GM11168 (cell line): ENCODE measurements around the gene EFCAB6.

Experiments used
- in situ Hi-C: fragments of 300-500 bp; cut with MboI; formaldehyde crosslinking; loops from one replicate; pipeline ENCODE4 v1.12.0; 2022; ENCODE audit warnings: low sequenced_read_pairs; ENCODE audit not compliant: unreplicated experiment

EFCAB6 gene

GRCh38 chr22:43750751-43751150, 61.4 kb downstream of the EFCAB6 start:
- in situ Hi-C loops = no loop called here

- in situ Hi-C loops = no loop called here
Observed at GRCh38 chr22:43749473-43749872, 62.6 kb downstream of the EFCAB6 start.

- in situ Hi-C loops = no loop called here
Observed at GRCh38 chr22:43747877-43748276, 64.2 kb downstream of the EFCAB6 start.

- in situ Hi-C loops = no loop called here
Observed at GRCh38 chr22:43747058-43747457, 65.0 kb downstream of the EFCAB6 start.

GRCh38 chr22:43745783-43746356, 66.2 kb downstream of the EFCAB6 start:
- in situ Hi-C loops = no loop called here

DNA sequence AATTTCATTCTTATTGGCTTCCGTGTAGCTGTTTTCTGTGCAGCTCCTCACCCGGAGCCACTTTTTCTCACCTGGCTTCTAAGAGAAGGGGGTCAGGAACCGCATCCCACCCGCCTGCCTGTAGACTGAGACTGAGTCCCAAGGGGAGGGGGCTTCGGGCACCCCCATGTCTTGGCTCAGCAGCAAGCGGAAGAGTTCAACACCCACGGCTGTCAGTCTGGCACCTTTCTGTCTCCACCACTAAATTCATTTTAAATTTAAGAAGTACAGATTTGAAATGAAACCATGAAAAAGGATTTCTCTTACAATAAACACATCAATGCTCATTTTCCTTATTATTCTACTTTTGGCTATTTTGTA, 66.7 kb downstream of the EFCAB6 start:
- in situ Hi-C loops = no loop called here

- in situ Hi-C loops = no loop called here
Observed at GRCh38 chr22:43744700-43745410, 67.2 kb downstream of the EFCAB6 start.

DNA sequence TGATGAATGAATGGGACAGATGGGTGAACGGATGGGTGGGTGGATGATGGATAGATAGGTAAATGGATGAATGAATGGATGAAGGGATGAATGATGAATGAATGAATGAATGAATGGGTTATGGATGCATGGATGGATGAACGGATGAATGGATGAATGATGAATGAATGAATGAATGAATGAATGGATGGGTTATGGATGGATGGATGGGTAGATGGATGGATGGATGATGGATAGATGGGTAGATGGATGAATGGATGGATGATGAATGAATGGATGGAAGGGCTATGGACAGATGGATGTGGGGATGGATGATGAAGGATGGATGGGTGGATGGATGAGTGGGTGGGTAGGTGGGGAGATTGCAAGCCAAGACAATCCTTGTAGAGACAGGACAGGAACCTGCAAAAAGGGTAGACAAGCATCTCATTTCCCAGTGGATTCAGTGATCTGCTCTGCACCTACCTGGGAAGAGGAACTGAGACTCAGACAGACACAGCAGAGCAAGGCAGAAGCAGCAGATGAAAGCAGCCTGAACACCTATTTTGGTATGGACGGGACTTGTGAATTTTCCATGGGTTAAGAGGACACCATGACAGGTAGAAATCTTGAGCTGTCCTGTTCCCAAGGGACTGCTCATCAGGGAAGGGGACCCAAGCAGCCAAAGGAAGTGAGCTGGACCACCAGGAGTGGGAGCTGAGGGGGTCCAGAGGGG, 68.0 kb downstream of the EFCAB6 start:
- in situ Hi-C loops = no loop called here

- in situ Hi-C loops = no loop called here
Observed at GRCh38 chr22:43743131-43743530, 69.0 kb downstream of the EFCAB6 start.

DNA sequence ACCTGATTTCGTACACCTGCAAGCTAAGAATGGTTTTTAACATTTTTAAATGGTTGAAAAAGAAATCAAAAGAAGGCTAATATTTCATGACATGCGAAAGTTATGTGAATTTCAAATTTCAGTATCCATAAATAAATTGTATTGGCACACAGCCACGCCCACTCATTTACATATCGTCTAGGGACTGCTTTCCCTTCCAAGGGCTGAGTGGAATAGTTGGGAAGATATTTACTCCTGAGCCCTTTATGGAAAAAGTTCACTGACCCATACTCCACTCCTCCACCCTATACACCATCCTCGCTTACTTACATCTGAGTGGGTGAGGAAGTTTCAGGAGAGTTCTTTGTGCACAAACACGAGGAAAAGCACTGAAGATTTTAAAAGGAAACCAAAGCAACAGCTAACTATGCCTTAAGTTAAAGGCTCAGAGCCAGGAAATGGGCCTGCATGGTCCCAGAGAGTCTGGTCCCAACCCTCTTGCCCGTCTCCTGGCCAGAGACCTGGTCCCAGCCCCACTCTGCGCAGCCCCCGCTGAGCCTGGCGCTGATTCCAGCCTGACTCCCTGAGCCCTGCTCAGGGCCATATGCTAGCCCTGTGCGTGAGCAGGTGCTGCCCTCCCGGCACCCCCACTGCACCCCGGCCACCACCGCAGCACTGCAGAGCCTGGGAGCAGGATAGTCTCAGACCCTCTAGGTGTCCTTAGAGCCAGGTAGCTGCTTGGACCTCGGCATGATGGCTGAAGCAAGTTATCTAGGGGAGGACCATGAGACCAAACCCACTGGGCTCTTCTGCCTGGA, 69.8 kb downstream of the EFCAB6 start:
- in situ Hi-C loops = no loop called here

GRCh38 chr22:43740587-43741270, 71.4 kb downstream of the EFCAB6 start:
- in situ Hi-C loops = no loop called here

- in situ Hi-C loops = no loop called here
Observed at GRCh38 chr22:43739851-43740379, 72.2 kb downstream of the EFCAB6 start.

- in situ Hi-C loops = no loop called here
Observed at GRCh38 chr22:43737150-43737828, 74.8 kb downstream of the EFCAB6 start.

DNA sequence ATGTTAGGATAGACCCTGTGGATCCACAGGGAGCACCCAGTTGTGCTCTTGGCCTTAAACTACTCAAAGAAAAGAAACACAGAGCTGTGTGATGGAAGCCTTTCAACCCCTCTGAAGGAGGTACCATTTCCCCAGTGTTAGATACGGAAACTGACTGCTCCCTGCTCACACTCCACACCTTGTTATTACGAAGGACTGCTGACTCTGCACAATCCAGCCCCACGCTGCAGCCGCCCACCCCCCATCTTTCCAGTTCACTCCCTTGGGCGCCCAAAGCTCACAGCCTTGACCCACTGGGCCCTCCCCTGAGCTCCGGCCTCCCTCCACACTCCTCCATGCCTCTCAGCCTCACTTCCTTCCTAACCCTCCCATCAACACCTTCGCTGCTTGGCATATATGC, 75.5 kb downstream of the EFCAB6 start:
- in situ Hi-C loops = no loop called here

DNA sequence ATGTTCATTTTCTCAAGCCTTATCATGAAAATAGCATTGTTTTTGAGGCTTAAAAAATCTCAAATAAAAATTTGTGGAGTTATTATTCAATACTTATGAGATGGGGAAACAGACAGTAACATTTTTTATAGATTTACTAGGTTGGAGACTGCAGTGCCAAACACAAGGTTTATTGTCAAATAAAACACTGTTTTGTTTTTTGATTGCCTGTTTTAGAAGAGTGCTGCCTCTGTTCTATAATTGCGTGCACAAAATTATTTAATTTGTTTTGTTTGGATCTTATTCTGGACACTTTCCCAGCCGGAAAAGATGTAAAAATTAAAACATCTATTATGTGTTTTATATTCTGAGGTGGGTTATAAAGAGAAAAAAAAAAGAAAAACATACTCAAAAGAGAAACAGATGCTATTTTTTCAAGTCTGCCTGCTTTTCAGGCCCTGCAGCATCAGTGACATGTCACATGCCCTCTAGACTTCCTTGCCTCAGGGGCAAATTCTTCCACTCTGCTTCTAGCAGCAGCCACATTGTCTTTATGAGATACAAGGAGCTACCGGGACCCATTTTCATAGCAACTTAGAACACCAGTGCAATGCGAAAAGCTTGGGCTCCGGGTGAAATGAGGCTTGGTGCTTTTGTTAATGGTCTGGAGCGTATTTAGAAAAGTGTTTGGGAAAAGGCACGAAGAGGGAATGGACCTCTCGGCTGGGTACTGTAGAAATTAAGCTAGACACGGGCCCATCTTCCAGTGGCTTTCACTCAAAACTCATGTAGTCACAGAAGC, 77.5 kb downstream of the EFCAB6 start:
- in situ Hi-C loops = no loop called here

GRCh38 chr22:43733138-43733537, 79.0 kb downstream of the EFCAB6 start:
- in situ Hi-C loops = no loop called here

- in situ Hi-C loops = no loop called here
Observed at GRCh38 chr22:43731988-43732387, 80.1 kb downstream of the EFCAB6 start.

DNA sequence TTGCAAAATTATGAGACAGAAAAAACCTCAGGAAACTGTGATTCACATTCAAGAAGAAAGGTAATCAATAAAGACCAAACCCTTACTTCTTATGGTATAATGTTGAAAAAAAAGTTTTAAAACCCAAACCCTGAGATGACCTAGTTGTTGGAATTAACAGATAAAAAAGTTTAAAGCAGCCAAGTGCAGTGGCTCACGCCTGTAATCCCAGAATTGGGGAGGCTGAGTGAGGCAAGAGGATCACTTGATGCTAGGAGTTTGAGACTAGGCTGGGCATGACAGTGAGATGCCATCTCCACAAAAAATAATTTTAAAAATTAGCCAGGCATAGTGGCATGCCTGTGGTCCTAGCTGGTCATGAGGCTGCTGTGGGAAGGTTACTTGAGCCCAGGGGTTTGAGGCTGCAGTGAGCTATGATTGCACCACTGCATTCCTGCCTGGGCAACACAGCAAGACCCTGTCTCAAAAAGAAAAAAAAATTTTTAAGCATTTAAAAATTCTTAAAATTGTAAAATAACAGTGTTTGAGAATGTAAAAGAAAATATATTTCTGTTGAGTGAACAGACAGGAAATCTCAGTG, 85.1 kb downstream of the EFCAB6 start:
- in situ Hi-C loops = no loop called here
